ENCODE measurements around the gene FARP1.

- no peak for TF ChIP-seq POLR2A (IDR thresholded peaks at IDR 0.05)
- TF ChIP-seq POLR2AphosphoS5 (IDR thresholded peaks at IDR 0.05), result no peak
- no peak for TF ChIP-seq CTCF (IDR thresholded peaks at IDR 0.05)
- no peak for TF ChIP-seq EP300 (IDR thresholded peaks at IDR 0.05)
Measured at GRCh38 chr13:98272549-98272948, 129.7 kb downstream of the FARP1 start.

All from gastroesophageal sphincter (tissue), 3 donors.